ENCODE results near the gene TTLL11.

Gene TTLL11

GRCh38 chr9:122016744-122017143, 76.4 kb downstream of the TTLL11 start:
- TF ChIP-seq, protein P1, sequence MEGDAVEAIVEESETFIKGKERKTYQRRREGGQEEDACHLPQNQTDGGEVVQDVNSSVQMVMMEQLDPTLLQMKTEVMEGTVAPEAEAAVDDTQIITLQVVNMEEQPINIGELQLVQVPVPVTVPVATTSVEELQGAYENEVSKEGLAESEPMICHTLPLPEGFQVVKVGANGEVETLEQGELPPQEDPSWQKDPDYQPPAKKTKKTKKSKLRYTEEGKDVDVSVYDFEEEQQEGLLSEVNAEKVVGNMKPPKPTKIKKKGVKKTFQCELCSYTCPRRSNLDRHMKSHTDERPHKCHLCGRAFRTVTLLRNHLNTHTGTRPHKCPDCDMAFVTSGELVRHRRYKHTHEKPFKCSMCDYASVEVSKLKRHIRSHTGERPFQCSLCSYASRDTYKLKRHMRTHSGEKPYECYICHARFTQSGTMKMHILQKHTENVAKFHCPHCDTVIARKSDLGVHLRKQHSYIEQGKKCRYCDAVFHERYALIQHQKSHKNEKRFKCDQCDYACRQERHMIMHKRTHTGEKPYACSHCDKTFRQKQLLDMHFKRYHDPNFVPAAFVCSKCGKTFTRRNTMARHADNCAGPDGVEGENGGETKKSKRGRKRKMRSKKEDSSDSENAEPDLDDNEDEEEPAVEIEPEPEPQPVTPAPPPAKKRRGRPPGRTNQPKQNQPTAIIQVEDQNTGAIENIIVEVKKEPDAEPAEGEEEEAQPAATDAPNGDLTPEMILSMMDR (IDR thresholded peaks at IDR 0.05; ENCODE audit: control insufficient read depth, extremely low read depth, insufficient read depth): peak; percentile 46
- no peak for DNase-seq (ENCODE audit: low read depth)
- H3K4me3 ChIP-seq (ENCODE audit: low read depth, low read length): no peak overlapping the region

DNA sequence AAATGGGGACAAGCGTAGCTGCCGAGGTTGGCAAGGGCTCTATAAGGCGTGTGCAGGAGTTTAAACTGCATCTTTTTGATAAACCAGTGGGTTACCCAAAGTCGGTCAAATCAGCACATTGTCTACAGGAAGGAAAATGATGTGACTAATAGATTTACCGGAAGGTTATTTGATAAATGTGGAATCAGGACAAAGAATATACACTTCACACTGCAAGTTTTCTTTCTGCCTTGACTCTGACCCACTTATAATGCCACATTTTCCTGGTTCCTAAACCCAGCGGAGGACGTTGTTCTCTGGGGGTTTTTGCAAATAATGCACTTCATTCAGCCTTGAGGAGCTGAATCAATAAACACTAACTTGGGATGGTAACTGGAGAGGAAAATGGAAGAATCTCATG, 76.8 kb downstream of the TTLL11 start:
- DNase-seq (ENCODE audit: low read depth): no peak
- TF ChIP-seq, protein P1 (IDR thresholded peaks at IDR 0.05; ENCODE audit: control insufficient read depth, extremely low read depth, insufficient read depth): no peak
- no peak overlapping the region for H3K4me3 ChIP-seq (ENCODE audit: low read depth, low read length)

DNA sequence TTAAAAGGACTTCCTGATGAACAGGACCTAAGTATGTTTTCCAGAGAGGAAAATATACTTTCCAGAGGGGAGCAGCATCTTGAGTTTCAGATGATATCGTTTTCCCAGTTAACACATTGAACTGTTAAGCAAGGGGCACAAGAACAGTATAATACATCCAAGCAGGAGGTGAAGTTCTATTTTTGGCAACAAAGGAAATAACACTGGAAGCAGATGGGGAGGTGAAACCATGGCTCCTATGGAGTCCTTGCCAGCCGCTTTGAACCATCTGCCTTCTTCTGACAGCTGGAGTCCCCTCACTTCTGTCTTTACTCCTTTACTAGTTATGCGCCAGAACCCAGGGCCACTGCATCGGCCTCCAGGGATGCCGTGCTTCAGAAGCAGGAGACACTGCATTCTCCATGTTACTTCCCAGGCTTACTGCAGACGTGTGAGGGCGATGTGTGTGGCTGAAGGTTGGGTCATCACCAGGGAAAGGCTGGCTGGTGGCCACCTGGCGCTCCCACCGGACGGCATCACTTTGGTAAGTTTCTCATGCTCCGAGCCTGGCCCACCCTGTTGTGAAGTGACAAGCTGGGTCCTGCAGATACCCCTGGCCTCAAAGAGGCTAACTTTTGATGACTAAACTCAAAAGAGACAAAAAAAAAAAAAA, 77.8 kb downstream of the TTLL11 start:
- no peak for DNase-seq (ENCODE audit: low read depth)
- H3K4me3 ChIP-seq (ENCODE audit: low read depth, low read length): no peak overlapping the region
- TF ChIP-seq, protein P1 (IDR thresholded peaks at IDR 0.05; ENCODE audit: control insufficient read depth, extremely low read depth, insufficient read depth): no peak

- no peak overlapping the region for H3K4me3 ChIP-seq (ENCODE audit: low read depth, low read length)
- TF ChIP-seq, protein P1 (IDR thresholded peaks at IDR 0.05; ENCODE audit: control insufficient read depth, extremely low read depth, insufficient read depth): no peak
Observed at GRCh38 chr9:122011818-122012498, 81.2 kb downstream of the TTLL11 start.

DNA sequence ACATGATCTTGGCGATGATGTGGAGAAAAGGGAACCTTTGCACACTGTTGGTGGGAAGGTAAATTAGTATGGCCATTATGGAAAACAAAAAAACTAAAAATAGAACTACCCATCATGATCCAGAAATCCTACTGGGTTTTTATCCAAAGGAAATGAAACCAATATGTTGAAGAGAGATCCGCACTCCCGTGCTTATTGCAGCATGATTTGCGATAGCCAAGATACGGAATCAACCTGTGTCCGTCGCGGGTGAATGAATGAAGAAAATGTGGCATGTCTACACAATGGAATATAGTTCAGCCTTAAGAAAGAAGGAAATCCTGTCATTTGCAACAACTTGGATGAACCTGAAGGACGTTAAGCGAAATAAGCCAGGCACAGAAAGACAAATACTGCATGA, 84.5 kb downstream of the TTLL11 start:
- DNase-seq (ENCODE audit: low read depth): no peak
- TF ChIP-seq, protein P1 (IDR thresholded peaks at IDR 0.05; ENCODE audit: control insufficient read depth, extremely low read depth, insufficient read depth): no peak
- no peak overlapping the region for H3K4me3 ChIP-seq (ENCODE audit: low read depth, low read length)

More at GRCh38 chr9:122011818-122012498, 81.2 kb downstream of the TTLL11 start:
- DNase-seq (ENCODE audit: low read depth): no peak

GRCh38 chr9:122007837-122008236, 85.3 kb downstream of the TTLL11 start:
- no peak for DNase-seq (ENCODE audit: low read depth)
- H3K4me3 ChIP-seq (ENCODE audit: low read depth, low read length): no peak overlapping the region
- TF ChIP-seq, protein P1 (IDR thresholded peaks at IDR 0.05; ENCODE audit: control insufficient read depth, extremely low read depth, insufficient read depth): no peak

All from LNCaP clone FGC (cell line).